NCI-H146 treated with DMSO at 0.1 percent for 48 hours (cell line): ENCODE results near the gene CORO2B.
A peak's percentile ranks its signal among the peaks of the same experiment; 100 is the strongest.
"Not testable (repeated sequence)": the region's sequence is repeated elsewhere in the genome, so short reads cannot be mapped to it uniquely, and the experiment has no call there.

Experiments used
- DNase-seq: peaks from one replicate; lab custom pipeline; 2025; ENCODE audit not compliant: unreplicated experiment; lab: John Stamatoyannopoulos, UW

Gene CORO2B

DNA sequence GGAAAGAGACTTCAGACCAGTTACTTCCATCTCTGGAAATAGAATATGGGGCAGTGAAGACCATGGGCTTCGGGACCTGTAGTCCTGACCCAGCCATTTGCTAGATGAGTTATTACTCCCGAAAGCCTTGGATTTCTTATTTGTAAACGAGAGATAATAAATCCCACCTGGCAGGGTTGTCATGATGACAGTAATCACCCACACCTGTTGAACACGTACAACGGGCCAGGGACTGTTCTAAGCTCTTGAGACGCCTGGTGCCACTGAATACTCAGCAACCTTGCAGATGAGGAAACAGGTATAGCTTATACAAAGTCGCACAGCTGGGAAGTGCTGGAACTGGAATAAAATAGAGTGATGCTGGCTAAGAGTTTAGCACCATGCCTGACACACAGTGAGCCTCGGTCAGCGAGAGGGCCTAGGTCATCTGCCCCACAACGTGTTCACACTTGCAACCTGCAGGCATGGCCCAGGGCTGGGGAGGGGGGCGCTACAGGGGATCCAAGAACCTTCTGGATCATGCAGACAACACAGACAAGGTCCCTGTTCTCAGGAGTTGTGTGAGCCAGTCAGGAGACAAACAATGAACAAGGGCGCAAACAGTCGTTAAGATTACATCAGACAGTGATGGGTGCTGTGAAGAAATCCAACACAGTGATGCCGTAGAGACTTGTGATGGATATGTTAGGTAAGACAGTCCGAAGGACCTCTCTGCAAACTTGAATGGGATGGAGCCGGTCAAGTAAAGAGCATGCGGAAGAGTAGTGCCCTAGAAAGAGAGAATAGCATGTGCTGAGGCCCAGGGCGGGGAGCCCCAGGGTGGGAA lies 89.2 kb downstream of the CORO2B start:
- DNase-seq, result no peak

- no peak for DNase-seq
Observed at GRCh38 chr15:68668926-68669600, 90.3 kb downstream of the CORO2B start.

GRCh38 chr15:68672251-68672650 lies 93.5 kb downstream of the CORO2B start:
- no peak for DNase-seq

DNA sequence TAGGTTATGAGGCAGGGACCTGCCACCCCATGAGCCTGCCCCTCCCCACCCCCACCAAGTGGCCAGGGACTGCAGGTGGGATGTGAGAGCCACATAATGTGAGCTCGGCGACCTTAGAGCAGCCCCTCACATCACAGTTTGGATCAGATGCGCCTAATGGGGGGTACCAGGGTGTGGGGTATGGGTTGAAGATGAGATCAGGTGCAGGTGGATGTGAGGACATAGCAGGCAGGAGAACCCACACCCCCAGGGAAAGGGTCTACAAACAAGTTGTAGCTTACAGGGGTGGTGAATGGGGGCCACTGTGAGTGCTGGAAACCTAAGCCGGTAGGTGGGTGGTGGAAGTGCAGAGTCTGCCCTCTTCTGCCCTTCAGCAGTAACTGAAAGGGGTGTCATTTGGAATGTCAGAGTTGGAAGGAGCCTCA lies 94.0 kb downstream of the CORO2B start:
- peak; percentile 6 for DNase-seq

DNA sequence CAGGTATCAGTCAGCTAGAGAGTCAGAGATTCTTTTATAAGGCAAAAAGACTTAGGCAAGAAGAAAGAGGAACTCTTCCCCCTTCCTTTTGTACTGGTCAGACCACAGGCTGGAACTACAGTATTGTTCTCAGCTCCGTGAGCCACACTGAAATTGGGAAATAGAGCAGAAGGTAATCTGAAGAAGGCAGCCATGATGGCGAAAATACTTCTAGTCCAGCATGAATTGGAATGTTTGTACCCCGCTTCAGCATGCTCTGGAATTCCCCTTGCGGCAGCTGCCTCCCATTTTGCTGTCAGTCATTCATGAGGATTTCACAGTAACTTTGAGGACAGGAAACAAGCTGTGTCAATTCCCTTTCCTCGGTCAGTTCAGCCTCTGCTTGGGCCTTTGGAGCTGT lies 96.2 kb downstream of the CORO2B start:
- DNase-seq, result no peak

DNA sequence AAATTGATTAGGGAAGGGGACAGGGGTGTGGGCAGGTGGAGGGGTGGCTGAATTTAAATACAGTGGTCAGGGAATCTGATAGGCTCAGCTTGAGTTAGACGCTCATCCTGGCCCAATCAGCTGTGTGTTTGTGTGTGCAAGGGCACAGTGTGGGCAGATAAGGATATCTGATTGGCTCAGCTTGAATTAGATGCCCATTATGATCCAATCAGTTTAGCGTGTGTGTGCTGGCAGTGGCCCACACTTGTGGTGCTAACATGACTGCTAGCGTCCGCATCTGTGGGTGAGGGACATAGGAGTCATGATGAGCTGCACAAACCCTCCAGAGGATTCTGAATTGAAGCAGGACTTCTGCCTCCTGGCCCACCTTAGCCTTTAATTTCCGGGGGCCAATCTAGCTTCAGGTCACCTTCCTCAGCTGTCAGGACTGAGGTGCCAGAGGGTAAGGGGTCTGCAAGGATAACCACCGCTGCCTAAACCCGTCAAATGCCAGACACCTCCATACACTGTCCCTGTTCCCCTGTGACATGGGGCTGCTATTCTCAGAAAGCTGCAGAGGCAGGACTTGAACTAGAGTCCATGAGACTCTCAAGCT lies 97.3 kb downstream of the CORO2B start:
- no peak for DNase-seq

- no peak for DNase-seq
Observed at GRCh38 chr15:68676926-68677325, 98.1 kb downstream of the CORO2B start.

- no peak for DNase-seq
Observed at GRCh38 chr15:68677996-68678395, 99.2 kb downstream of the CORO2B start.

DNA sequence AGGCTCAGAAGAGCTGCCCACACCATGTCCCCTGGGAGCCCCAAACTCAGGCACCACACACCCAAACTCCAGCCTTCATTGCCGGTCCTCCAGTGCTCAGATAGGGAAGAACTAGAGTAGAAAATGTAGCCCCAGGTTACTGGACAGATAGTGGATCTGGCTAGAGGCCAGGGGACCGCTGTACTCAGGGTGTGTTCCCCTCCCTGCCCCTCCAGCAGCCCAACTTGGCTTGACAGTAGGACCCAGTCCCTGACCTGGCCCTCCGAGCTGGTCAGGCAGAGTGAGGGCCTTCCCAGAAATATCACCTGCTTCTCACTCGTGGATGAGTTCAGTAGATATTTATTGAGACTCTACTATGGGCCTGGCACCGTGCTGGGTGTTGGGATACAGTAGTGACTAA lies 100.0 kb downstream of the CORO2B start:
- no peak for DNase-seq

DNA sequence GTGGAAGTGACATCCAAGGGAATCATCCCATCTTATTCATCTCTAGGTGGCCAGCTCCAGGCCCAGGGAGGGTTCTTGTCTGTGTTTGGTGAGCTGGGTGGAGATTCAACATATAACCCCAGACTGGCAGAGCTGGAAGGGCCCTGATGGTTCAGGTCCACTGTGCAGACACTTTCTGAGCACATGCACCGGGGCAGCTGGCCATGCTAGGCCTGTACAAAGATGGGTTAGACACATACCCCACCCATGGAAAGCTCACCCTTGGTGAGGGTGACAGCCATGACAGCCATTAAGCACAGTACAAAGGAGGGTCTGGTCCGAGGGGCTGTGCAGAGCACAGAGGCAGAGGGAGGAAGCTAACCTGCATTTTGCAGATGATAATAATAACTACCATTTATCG lies 100.4 kb downstream of the CORO2B start:
- DNase-seq, result no peak

GRCh38 chr15:68679961-68680371 lies 101.2 kb downstream of the CORO2B start:
- no peak for DNase-seq

GRCh38 chr15:68680756-68681155 lies 102.0 kb downstream of the CORO2B start:
- DNase-seq, result not testable (repeated sequence)

GRCh38 chr15:68681836-68682235 lies 103.0 kb downstream of the CORO2B start:
- DNase-seq, result no peak

GRCh38 chr15:68682330-68682729 lies 103.5 kb downstream of the CORO2B start:
- no peak for DNase-seq

DNA sequence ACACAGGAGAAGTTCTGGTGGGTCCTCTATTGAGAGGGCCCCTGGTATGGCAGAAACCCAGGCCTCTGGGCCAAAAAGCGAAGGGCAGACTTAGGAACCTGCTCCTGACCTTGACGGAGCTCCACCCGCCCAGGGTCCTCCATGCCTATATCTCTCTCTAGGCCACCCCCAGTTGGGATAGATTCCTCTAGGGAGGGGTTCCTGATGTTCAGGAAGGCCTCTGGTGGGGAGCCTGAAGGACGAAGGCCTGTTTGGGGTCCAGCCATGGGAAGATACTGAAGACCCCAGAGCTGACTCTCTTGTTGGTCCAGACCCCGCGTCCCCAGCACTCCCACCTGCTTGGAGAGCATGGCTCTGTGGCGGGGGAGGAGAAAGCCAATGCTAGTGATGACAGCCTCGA lies 104.2 kb downstream of the CORO2B start:
- no peak for DNase-seq

GRCh38 chr15:68683551-68683950 lies 104.8 kb downstream of the CORO2B start:
- no peak for DNase-seq

DNA sequence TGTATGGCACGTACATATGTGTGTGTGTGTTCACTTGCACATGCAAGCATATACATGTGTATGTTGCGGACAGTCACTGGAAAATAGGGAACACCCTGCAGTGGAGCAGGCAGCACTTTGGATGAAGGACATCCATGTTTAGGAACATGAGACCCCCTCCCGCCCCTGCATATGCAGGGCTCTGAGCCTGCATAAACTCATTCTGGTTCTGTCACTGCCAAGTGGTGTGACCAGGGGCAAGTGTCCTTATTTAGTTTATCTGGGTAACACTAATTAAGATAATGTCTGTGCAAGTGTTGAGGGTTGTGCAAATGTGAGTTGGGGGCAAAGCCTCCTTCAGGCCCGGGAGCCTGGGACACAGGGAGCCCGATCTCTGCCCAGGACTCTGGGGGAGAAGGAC lies 105.7 kb downstream of the CORO2B start:
- no peak for DNase-seq

GRCh38 chr15:68687136-68687735 lies 108.4 kb downstream of the CORO2B start:
- DNase-seq, result no peak

DNA sequence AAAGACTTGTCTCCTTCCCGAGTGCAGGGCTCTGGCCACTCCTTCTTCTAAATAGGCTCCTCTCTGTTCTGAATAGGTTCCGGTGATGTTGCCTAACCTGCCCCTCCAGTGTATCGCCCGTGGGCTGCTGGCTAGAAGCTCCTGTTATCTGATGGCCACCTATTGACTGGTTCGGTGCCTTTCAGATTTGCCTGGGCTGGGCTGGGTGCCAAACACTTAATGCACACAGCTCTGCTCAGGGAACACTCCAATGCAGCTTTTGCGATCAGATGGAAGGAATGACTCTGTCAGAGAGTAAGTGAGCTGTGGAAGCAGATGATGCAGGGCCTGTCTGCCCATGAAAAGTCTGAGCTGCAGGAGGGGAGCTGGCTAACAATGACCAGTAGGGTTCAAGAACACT lies 112.9 kb downstream of the CORO2B start:
- DNase-seq, result peak; percentile 21

GRCh38 chr15:68693071-68693470 lies 114.3 kb downstream of the CORO2B start:
- DNase-seq, result no peak

- DNase-seq, result no peak
Observed at GRCh38 chr15:68694111-68694510, 115.3 kb downstream of the CORO2B start.
